K562 (cell line): ENCODE data around the gene NLRP6. TPM values are rescaled to one million over a fixed set of nuclear protein-coding genes. Genes with fewer than 3 reads are reported as not detected.

Source experiments
- ATAC-seq: fragments of 200-7000 bp; cut with Tn5 transposase; 3 replicates; pipeline ENCODE4 v1.9.1; 2020; ENCODE audit warnings: moderate library complexity
- BruUV-seq: library from RNA; stranded (reverse); fragments of 400-500 nt; replicated peaks from 2 replicates; lab custom pipeline; 2021; lab: Mats Ljungman, UMichigan
- CTCF ChIA-PET: fragments of 300-600 bp; formaldehyde crosslinking; extraction: SDS; loops from one replicate; lab custom pipeline; 2021; ENCODE audit warnings: low intra/inter-chr PET ratio; lab: Yijun Ruan, JAX
- POLR2A ChIA-PET: fragments of 300-600, 350-650 bp; sonication (Branson Sonifier 250); formaldehyde crosslinking; extraction: SDS; loops from one replicate; lab custom pipeline; 2021; ENCODE audit warnings: antibody characterized with exemption, inconsistent platforms; lab: Yijun Ruan, JAX
- DNase-seq, 4 experiments: peaks; one replicate each; pipeline versions ENCODE4 v3.0.0 to v3.0.0-alpha.2; 2011 to 2018; ENCODE audit warnings: low spot score in 3 of 4, mixed read lengths in 3 of 4; ENCODE audit errors: extremely low read depth in 1 of 4
- FAIRE-seq: peaks from 2 replicates; lab custom pipeline; 2011; peaks lifted over from hg19 to GRCh38; lab: Jason Lieb, UNC
- H2AFZ ChIP-seq: 2 replicates; pipeline ENCODE4 v1.6.0; 2011; ENCODE audit warnings: low read depth, low read length, control low read depth, inconsistent platforms
- H3K27ac ChIP-seq: fragments of 200-600 bp; 3 replicates; pipeline ENCODE4 v1.8.0; 2011; ENCODE audit warnings: low read depth, mild to moderate bottlenecking, control low read depth, inconsistent platforms, low read length, moderate library complexity, mixed read lengths; ENCODE audit errors: extremely low read depth
- H3K27me3 ChIP-seq, 2 experiments: fragments of 300-600 bp in 1 of 2; 2 replicates in 1 of 2; 3 replicates in 1 of 2; pipeline versions ENCODE4 v1.6.0 to v1.8.0; 2011; ENCODE audit warnings: inconsistent platforms in 2 of 2, low read length in 2 of 2, mild to moderate bottlenecking in 1 of 2, mixed read lengths in 1 of 2, moderate library complexity in 1 of 2; ENCODE audit not compliant: control insufficient read depth in 2 of 2, insufficient read depth in 2 of 2
- H3K36me3 ChIP-seq: fragments of 300-600 bp; 3 replicates; pipeline ENCODE4 v1.8.0; 2011; ENCODE audit warnings: mild to moderate bottlenecking, low read length, inconsistent platforms; ENCODE audit not compliant: control insufficient read depth, insufficient read depth
- H3K4me1 ChIP-seq, 2 experiments: fragments of 200-600 bp in 1 of 2; replicated peaks in 1 of 2; 2 replicates in 1 of 2; 3 replicates in 1 of 2; pipeline versions ENCODE4 v1.5.1 to v1.8.0; 2011; ENCODE audit warnings: inconsistent platforms in 2 of 2, low read length in 2 of 2, mild to moderate bottlenecking in 1 of 2, mixed read lengths in 1 of 2, moderate library complexity in 1 of 2; ENCODE audit not compliant: control insufficient read depth in 2 of 2, insufficient read depth in 2 of 2
- H3K4me2 ChIP-seq: 2 replicates; pipeline ENCODE4 v1.6.1; 2011; ENCODE audit warnings: low read length, control low read depth, inconsistent platforms, mixed read lengths; ENCODE audit not compliant: insufficient read depth
- H3K4me3 ChIP-seq: fragments of 200-600 bp; sonication (generic), shearing (Covaris generic); 2 replicates; pipeline ENCODE4 v1.5.1; 2016; ENCODE audit warnings: control low read depth, inconsistent platforms
- H3K79me2 ChIP-seq: fragments of 200-600 bp; 3 replicates; pipeline ENCODE4 v1.8.0; 2011; ENCODE audit warnings: low read length, inconsistent platforms; ENCODE audit not compliant: control insufficient read depth, insufficient read depth
- H3K9ac ChIP-seq, 2 experiments: 2 replicates each; pipeline versions ENCODE4 v1.6.0 to v1.6.1; 2011; ENCODE audit warnings: low read depth in 2 of 2, low read length in 2 of 2, control low read depth in 1 of 2, inconsistent platforms in 1 of 2, mild to moderate bottlenecking in 1 of 2, mixed read lengths in 1 of 2; ENCODE audit not compliant: insufficient read depth in 1 of 2
- H3K9me1 ChIP-seq: one replicate; pipeline ENCODE4 v1.6.0; 2011; ENCODE audit warnings: inconsistent platforms, mild to moderate bottlenecking, low read length, moderate library complexity; ENCODE audit not compliant: control insufficient read depth, insufficient read depth
- H3K9me3 ChIP-seq: replicated peaks from 2 replicates; pipeline ENCODE4 v1.5.1; 2011; ENCODE audit warnings: low read depth, low read length, inconsistent platforms; ENCODE audit not compliant: control insufficient read depth, insufficient read depth
- H4K20me1 ChIP-seq: replicated peaks from 2 replicates; pipeline ENCODE4 v1.6.1; 2011; ENCODE audit warnings: low read length, inconsistent platforms, mixed read lengths; ENCODE audit not compliant: control insufficient read depth, insufficient read depth
- ARHGAP35 ChIP-seq: fragments of 450-650 bp; IDR thresholded peaks from 2 replicates; pipeline ENCODE4 v1.6.1; 2018; ENCODE audit not compliant: partially characterized antibody
- CLOCK ChIP-seq: fragments of 250-450 bp; sonication (Bioruptor Pico); IDR thresholded peaks from 2 replicates; pipeline ENCODE4 v1.4.0; 2020; ENCODE audit warnings: mild to moderate bottlenecking, moderate library complexity, borderline replicate concordance
- KDM4B ChIP-seq, 2 experiments: fragments of 450-650 bp in 1 of 2; sonication (generic) in 1 of 2; IDR thresholded peaks; 2 replicates each; pipeline ENCODE4 v1.6.1; 2016 to 2017; ENCODE audit warnings: borderline replicate concordance in 2 of 2, antibody characterized with exemption in 1 of 2, low read depth in 1 of 2, mild to moderate bottlenecking in 1 of 2
- PKNOX1 ChIP-seq: fragments of 450-650 bp; IDR thresholded peaks from 2 replicates; pipeline ENCODE4 v1.6.1; 2016
- POLR2G ChIP-seq: fragments of 200-400 bp; formaldehyde crosslinking; IDR thresholded peaks from 2 replicates; pipeline ENCODE4 v1.6.1; 2017; ENCODE audit warnings: low read depth, mild to moderate bottlenecking, antibody characterized with exemption, low read length, moderate library complexity
- TAF1 ChIP-seq: IDR thresholded peaks from 2 replicates; pipeline ENCODE4 v1.6.1; 2011; ENCODE audit warnings: mild to moderate bottlenecking, low read length, moderate library complexity; ENCODE audit not compliant: insufficient read depth, control insufficient read depth, severe bottlenecking; ENCODE audit errors: extremely low read depth
- ZC3H4 ChIP-seq: sonication (generic); formaldehyde crosslinking; IDR thresholded peaks from 2 replicates; pipeline ENCODE4 v1.9.0; 2021; ENCODE audit warnings: missing genetic modification reagents, borderline replicate concordance
- ZNF175 ChIP-seq: fragments of 200-800 bp; sonication (Bioruptor generic); IDR thresholded peaks from 2 replicates; pipeline ENCODE4 v1.6.1; 2016; ENCODE audit warnings: low read depth, mild to moderate bottlenecking, missing genetic modification characterization, missing compliant biosample characterization
- WGBS: fragments of 100-300 bp; shearing (Covaris generic); methylation state at CpG from one replicate; pipeline ENCODE4 v1.1.6; 2016; ENCODE audit warnings: low coverage, mixed read lengths; ENCODE audit not compliant: insufficient coverage; ENCODE audit errors: missing lambda C conversion rate; 5-methylcytosine and 5-hydroxymethylcytosine counted together
- in situ Hi-C: fragments of 300-500 bp; cut with MboI; formaldehyde crosslinking; loops from 4 replicates; pipeline ENCODE4 v1.15.0; 2018; ENCODE audit warnings: inconsistent platforms, mixed read lengths
- intact Hi-C: fragments of 100-400 bp; cut with micrococcal nuclease; formaldehyde crosslinking; loops from 2 replicates; pipeline ENCODE4 v1.14.2; 2022
- polyA plus RNA-seq, 8 experiments: library from polyadenylated mRNA; depleted of rRNA in 4 of 8; stranded (reverse) in 5 of 8; unstranded in 3 of 8; fragments of >200 nt; fragmentation: Nextera tagmentation in 2 of 8; fragmentation: Illumina TruSeq in 1 of 8; extraction: Ambion mirVana in 2 of 8; extraction: Trizol in 1 of 8; gene quantifications; 2 replicates each; pipeline versions ENCODE4 v1.2.1 to v1.2.3, GENCODE V29; 2011 to 2014; ENCODE audit warnings: inconsistent platforms in 1 of 8, missing spikeins in 1 of 8
- total RNA-seq, 7 experiments: library from RNA; depleted of rRNA in 6 of 7; stranded (reverse); fragments of >200 nt in 6 of 7; fragmentation: Illumina TruSeq in 2 of 7; extraction: Trizol in 2 of 7; gene quantifications; 2 replicates each; pipeline versions ENCODE4 v1.2.1 to v1.2.3, GENCODE V29; 2011 to 2021; ENCODE audit warnings: low replicate concordance in 1 of 7
- TF ChIP-seq, protein P1 (sequence below), 2 experiments: fragments of 250-450 bp in 1 of 2; fragments of 450-650 bp in 1 of 2; sonication (Bioruptor Pico) in 1 of 2; IDR thresholded peaks; 2 replicates each; pipeline versions ENCODE4 v1.6.1 to v1.8.0; 2016 to 2021; ENCODE audit warnings: mild to moderate bottlenecking in 2 of 2, moderate library complexity in 2 of 2, missing compliant biosample characterization in 1 of 2, missing genetic modification characterization in 1 of 2
- TF ChIP-seq, protein P2 (sequence below): fragments of 200-800 bp; sonication (Bioruptor generic); IDR thresholded peaks from 2 replicates; pipeline ENCODE4 v1.6.1; 2017; ENCODE audit warnings: missing genetic modification characterization, missing compliant biosample characterization

The NLRP6 gene
- total and polyA plus RNA-seq, 9 of the 15 experiments (the other 6 are each of a cell fraction or from before 2014, with no cell fraction given): 0.03 to 0.18 (median 0.15) TPM; not detected in 5

- TF ChIP-seq KDM4B (IDR thresholded peaks at IDR 0.05; ENCODE audit: borderline replicate concordance in 2 of 2, low read depth in 1 of 2) (0 out of 4 replicates have a peak, but pooled peaks of 1 of the 2 experiments have one; percentile 17), POLR2G (peak; percentile 78), ZC3H4 (no peak; the same call in 1 of the 2 replicates), PKNOX1 (no peak), ZNF175 (CRISPR knock-in tag) (no peak)
Measured at GRCh38 chr11:288478-289397, 10.5 kb downstream of the NLRP6 start, which contains the start of gene PGGHG (continued).

DNA sequence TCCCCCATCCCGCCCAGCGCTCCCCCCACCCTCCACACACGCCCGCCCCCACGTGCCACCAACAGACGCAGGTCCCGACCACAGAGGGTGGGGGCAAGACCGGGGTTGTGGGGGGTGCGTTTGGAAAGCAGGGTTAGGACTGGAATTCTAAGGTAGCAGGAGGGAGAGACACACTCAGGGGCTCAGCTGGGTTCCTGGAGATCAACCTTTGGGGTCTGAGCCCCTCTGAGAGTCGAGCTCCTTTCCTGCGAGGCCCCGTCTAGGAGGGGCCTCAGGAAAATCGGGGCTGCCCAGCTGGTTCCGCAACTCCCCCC lies 11.1 kb downstream of the NLRP6 start:
- ChIA-PET CTCF (no interaction called here), POLR2A (interaction anchor here (0.7 to 1.0 kb wide), 3 partner anchors 9 to 83 kb away, joined by 3 to 4 read pairs (median 3); partner anchors contain the start of genes BET1L and RIC8A)
- FAIRE-seq (no peak), ATAC-seq (peak; percentile 1; the same call in 2 of the 3 replicates), DNase-seq (peak in 2 of 4 experiments; percentile 34 to 40)
- no TSS peak for BruUV-seq
- H4K20me1 ChIP-seq: no peaks in the 10 kb centered on the region
- H3K9me1 ChIP-seq: no peaks in the 10 kb centered on the region
- peaks cover 37% of the 10 kb centered on the region for H3K79me2 ChIP-seq
- WGBS: 0% methylated on average over 5 of the region's 14 CpGs
- H3K36me3 ChIP-seq: peaks cover 48% of the 10 kb centered on the region; the same call in 2 of the 3 replicates
- H3K27me3 ChIP-seq: no peaks in the 10 kb centered on the region
- peak overlapping the region; percentile 58 for H3K4me3 ChIP-seq
- H3K9me3 ChIP-seq: no peaks in the 10 kb centered on the region
- H3K9ac ChIP-seq: peak overlapping the region; percentile 55 to 94
- H3K4me1 ChIP-seq: peaks cover 13 to 90% of the 10 kb centered on the region in 2 experiments; a peak in 4 of 5 replicates
- no peak overlapping the region for H2AFZ ChIP-seq
- H3K27ac ChIP-seq: peak overlapping the region; percentile 43; the same call in 2 of the 3 replicates
- in situ Hi-C loops (no loop called here), intact Hi-C loops (no loop called here)
- H3K4me2 ChIP-seq: peak overlapping the region; percentile 66
- TF ChIP-seq CLOCK (no peak), ARHGAP35 (no peak), TAF1 (no peak)
- TF ChIP-seq, protein P1, sequence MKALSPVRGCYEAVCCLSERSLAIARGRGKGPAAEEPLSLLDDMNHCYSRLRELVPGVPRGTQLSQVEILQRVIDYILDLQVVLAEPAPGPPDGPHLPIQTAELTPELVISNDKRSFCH (CRISPR knock-in tag; IDR thresholded peaks at IDR 0.05): no peak
- TF ChIP-seq, protein P1 (tag; IDR thresholded peaks at IDR 0.05): no peak
- TF ChIP-seq, protein P2, sequence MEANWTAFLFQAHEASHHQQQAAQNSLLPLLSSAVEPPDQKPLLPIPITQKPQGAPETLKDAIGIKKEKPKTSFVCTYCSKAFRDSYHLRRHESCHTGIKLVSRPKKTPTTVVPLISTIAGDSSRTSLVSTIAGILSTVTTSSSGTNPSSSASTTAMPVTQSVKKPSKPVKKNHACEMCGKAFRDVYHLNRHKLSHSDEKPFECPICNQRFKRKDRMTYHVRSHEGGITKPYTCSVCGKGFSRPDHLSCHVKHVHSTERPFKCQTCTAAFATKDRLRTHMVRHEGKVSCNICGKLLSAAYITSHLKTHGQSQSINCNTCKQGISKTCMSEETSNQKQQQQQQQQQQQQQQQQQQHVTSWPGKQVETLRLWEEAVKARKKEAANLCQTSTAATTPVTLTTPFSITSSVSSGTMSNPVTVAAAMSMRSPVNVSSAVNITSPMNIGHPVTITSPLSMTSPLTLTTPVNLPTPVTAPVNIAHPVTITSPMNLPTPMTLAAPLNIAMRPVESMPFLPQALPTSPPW: peak; percentile 2; the same call in 1 of the 2 replicates
